GM10248 (cell line): ENCODE measurements around the gene PPDPF.

ENCODE experiments used
- CTCF ChIA-PET: fragments of 300-600 bp; sonication (Branson Sonifier 250); formaldehyde crosslinking; extraction: SDS; loops from one replicate; lab custom pipeline; 2021; ENCODE audit warnings: antibody characterized with exemption; lab: Yijun Ruan, JAX
- POLR2A ChIA-PET: fragments of 350-650 bp; sonication (Branson Sonifier 250); formaldehyde crosslinking; extraction: SDS; loops from one replicate; lab custom pipeline; 2020; ENCODE audit warnings: antibody characterized with exemption; lab: Yijun Ruan, JAX
- DNase-seq: peaks from one replicate; pipeline ENCODE4 v3.0.0; 2012; ENCODE audit errors: extremely low spot score
- CTCF ChIP-seq: IDR thresholded peaks from 2 replicates; pipeline ENCODE4 v1.5.1; 2012; ENCODE audit warnings: mild to moderate bottlenecking, low read depth; ENCODE audit errors: extremely low read depth, missing control alignments, control extremely low read depth

PPDPF gene

DNA sequence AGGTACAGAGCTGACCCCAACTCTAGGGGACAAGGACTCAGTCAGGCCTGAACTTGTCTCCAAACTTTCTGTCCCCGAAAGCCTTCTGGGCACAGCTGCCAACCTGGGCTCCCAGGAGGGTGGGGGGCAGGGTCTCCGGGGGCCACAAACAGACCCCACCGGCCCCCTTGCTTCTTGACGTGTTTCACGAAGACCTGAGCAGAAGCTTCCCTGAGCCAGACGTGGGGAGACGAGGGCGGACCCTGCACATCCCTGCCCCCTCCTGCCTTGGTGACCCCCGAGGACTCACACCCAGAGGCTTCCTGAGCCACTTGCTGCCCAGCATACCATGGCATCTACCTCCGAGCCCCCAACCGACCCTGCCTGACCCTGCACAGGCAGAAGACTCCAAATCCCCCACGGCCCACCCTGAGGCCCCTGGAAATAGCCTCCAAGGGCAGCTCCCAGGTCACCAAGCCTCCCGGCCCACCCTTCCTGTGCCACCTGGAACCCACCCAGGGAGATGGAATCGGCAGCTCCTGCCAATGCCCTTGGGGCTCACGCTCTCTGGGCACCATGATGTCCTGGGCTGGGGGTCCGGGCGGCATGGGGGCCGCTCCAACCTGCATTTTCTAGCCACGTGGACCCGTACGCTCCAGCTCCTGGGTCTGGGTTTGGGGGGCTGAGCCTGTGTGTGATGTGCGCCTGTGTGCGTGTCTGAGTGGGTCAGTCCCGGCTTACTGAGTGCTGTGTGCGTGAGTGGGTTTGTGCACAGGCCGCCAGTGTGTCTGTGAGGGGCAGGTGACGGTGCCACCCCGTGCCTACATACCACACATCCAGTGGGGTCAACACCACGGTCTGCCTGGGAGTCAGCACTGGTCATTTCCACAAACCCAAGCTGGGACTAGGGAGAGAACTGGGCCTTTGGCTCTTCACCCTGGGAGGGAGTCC, 19.1 kb downstream of the PPDPF start:
- CTCF ChIA-PET: interaction anchor here (0.8 to 4.2 kb wide), 14 partner anchors 11 to 521 kb away, joined by 3 to 35 read pairs (median 5); partner anchors contain the start of genes PPDPF and TPD52L2

GRCh38 chr20:63540417-63541186, 20.0 kb downstream of the PPDPF start:
- ChIA-PET POLR2A (no interaction called here), CTCF (interaction anchor here (1.0 to 3.6 kb wide), 4 partner anchors 12 to 434 kb away, joined by 3 to 17 read pairs (median 4); no protein-coding TSS in a partner anchor)
- no peak for DNase-seq
- no peak for TF ChIP-seq CTCF

More for the DNA sequence above, 19.1 kb downstream of the PPDPF start:
- DNase-seq: no peak
- TF ChIP-seq CTCF: no peak
- POLR2A ChIA-PET: no interaction called here

DNA sequence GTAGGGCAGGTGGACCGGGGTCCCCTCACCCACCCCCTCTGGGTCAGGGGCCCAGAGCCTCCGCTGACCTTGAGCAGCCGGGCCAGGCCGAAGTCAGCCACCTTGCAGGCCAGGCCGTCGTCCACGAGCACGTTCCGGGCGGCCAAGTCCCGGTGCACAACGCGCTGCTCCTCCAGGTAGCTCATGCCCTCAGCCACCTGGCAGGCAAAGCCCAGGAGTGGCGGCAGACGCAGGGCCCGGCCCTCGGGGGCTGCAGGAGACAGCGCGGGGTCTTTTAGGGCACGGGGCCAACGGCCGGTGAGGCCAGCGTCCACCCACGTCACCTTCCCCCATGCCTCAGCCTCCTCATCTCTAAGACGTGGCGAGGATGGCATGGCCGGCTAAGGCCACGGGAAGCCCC, 20.8 kb downstream of the PPDPF start:
- no peak for TF ChIP-seq CTCF
- ChIA-PET CTCF (interaction anchor here (1.1 kb wide), 1 partner anchor 580 kb away, joined by 3 read pairs; no protein-coding TSS in a partner anchor), POLR2A (no interaction called here)
- no peak for DNase-seq

GRCh38 chr20:63542031-63542559, 21.5 kb downstream of the PPDPF start:
- TF ChIP-seq CTCF: no peak
- ChIA-PET POLR2A (interaction anchor here (0.5 to 0.7 kb wide), 3 partner anchors 14 to 538 kb away, joined by 3 to 5 read pairs (median 5); partner anchors contain the start of gene OPRL1), CTCF (interaction anchor here (0.7 to 1.9 kb wide), 5 partner anchors 25 to 579 kb away, joined by 3 to 5 read pairs (median 3); no protein-coding TSS in a partner anchor)
- DNase-seq: no peak

DNA sequence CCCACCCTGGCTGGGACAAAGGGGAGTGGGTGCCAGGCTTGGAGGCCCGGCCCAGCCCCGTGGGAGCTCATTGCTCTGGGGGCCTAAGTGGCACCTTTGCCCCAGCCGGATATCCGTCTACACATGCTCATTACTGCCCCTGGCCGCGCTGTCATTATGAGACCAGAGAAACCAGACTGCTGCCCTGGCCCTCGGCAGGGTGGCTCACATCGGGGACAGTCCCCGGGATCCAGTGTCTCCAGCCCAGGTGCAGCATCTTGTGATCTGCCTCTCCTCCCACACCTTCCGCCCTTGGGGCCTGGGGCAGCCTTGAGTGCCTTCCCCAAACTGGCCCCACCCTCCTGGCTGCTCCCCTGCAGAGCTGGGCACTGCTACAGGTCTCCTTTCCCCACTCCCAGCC, 22.1 kb downstream of the PPDPF start:
- peak; percentile 87 for DNase-seq
- TF ChIP-seq CTCF: no peak
- ChIA-PET POLR2A (interaction anchor here (0.5 to 0.7 kb wide), 2 partner anchors 34 to 537 kb away, joined by 3 to 5 read pairs; partner anchors contain the start of gene OPRL1), CTCF (interaction anchor here (0.7 to 1.9 kb wide), 4 partner anchors 25 to 431 kb away, joined by 3 to 5 read pairs (median 4); no protein-coding TSS in a partner anchor)
